Dedifferentiated amniotic fluid mesenchymal stem cell (primary cell): Measurements from ENCODE around the gene SLFN12L.

Experiments used
- DNase-seq: peaks from one replicate; pipeline ENCODE4 v3.0.0-alpha.2; 2016; ENCODE audit errors: extremely low spot score

SLFN12L gene

DNA sequence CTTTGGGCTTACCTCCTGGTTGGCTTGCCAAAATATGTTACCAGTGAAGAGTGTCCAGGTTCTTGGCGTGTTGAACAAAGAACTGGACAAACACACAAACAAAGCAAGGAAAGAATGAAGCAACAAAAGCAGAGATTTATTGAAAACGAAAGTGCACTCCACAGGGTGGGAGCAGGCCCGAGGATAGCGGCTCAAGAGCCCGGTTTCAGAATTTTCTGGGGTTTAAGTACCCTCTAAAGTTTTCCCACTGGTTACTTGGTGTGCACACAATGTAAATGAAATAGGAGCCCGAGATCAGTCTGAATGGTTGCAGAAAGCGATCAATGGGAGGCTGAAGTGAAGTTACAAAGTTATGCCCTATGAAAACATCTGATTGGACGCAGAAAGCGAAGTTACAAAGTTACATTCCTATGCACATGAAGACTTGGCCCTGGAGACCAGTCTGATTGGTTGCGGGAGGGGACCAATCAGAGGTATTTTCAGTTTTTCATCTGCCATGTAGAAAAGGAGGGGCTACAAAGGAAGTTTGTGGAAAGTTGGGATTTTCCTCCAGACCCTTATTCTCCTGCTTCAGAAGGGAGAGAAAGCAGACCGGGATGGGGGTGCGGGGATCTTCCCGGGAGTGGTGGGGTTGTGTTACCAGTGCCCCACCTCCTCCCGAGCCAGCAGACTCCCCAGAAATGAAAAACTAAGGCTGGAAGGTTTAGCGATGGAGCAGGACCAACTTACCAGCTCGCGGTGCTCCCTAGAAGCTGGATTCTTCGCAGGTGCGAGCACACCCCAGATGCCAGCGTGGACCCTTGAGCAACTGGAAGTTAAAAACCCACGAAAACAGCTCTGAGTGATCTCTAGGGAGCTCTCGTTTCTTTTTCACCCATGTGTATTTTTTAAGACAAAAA lies 105.1 kb downstream of the SLFN12L start, which contains the start of gene SLFN12:
SLFN12 (minus strand) TSS at position 325 of the 899 bp plus-strand sequence. CDS start 9,472 bp downstream, outside the sequence.
- DNase-seq: peak; percentile 97

DNA sequence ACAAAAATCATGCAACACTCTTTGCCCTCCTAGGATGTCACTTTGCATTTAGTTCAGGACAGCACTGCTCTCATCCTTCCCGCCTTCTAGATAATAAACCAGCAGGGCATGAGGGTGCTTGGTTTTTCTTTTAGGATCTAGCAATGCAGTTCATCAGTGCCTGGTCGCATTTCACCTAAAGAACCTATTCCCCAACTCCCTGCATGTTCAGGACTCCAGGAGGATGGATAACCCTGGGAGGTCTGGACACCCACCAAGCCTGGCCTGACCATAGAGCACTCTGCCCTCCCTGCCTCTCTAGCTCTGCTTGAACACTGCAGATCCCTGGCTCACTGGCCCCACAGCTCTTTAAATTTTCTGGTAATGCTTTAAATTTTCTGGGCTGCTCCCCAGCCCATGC lies 107.8 kb downstream of the SLFN12L start:
- DNase-seq: no peak

DNA sequence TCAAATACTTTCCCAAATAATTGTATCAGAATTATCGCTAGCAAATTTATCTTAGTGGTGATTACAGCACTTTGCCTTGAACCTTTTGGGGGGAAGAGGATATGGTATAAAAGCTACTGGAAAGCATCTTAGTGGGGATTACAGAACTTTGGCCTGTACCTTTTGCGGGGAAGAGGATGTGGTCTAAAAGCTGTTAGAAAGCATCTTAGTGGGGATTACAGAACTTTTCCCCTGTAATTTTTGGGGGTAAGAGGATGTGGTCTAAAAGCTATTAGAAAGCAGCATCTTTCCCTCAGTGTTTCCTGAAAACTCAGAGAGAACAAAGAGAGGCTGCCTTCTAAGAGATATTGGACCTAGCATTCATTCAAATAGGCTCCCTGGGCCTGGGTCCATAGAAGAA lies 109.2 kb downstream of the SLFN12L start:
- no peak for DNase-seq

DNA sequence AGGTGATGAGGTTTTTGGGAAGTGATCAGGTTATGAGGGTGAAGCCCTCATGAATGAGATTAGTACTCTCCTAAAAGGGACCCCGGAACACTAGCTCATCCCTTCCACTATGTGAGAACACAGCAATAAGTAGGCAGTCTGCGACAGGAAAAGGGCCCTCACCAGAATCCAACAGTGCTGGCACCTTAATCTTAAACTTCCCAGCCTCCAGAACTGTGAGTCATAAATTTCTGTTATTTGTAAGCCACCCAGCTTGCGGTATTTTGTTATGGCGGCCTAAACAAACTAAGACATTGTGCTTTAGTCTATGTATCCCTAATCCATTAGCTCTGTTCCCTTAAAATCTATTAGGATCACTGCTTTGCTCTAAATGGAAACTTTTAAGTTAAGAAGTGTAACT lies 113.7 kb downstream of the SLFN12L start:
- DNase-seq: no peak
